Measurements from ENCODE around the gene HSP90AA1.

Gene HSP90AA1

GRCh38 chr14:102035914-102036313, 50.9 kb downstream of the HSP90AA1 start:
- no peak for DNase-seq

GRCh38 chr14:102034301-102034700, 52.5 kb downstream of the HSP90AA1 start:
- no peak for DNase-seq

DNA sequence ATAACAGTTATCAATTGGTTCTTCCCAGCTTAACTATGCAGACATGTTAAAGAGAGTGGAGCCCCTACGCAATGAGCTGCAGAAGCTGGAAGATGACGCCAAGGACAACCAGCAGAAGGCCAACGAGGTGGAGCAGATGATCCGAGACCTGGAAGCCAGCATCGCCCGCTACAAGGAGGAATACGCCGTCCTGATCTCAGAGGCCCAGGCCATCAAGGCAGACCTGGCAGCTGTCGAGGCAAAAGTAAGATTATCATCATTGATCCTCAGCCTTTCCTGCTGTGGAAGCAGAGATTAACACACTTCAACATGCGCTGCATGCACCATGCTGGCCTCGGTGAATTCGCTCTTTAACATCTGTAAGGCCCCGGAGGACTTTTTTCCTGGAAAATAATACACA, 53.6 kb downstream of the HSP90AA1 start:
- DNase-seq: no peak
